HUES48 (cell line): ENCODE data around the gene RPS3A.
"Not testable (repeated sequence)": the region's sequence is repeated elsewhere in the genome, so short reads cannot be mapped to it uniquely, and the experiment has no call there.

ENCODE experiments used
- H3K27ac ChIP-seq: one replicate; pipeline ENCODE4 v1.7.0; 2013; ENCODE audit warnings: low read depth, low read length, inconsistent platforms
- H3K27me3 ChIP-seq: 2 replicates; pipeline ENCODE4 v1.6.1; 2013; ENCODE audit warnings: mild to moderate bottlenecking, low read length; ENCODE audit not compliant: control insufficient read depth, insufficient read depth
- H3K36me3 ChIP-seq: 2 replicates; pipeline ENCODE4 v1.6.1; 2013; ENCODE audit warnings: low read length; ENCODE audit not compliant: control insufficient read depth, insufficient read depth
- H3K4me1 ChIP-seq: 2 replicates; pipeline ENCODE4 v1.6.1; 2013; ENCODE audit warnings: mild to moderate bottlenecking, low read length; ENCODE audit not compliant: control insufficient read depth, insufficient read depth
- H3K4me3 ChIP-seq: 2 replicates; pipeline ENCODE4 v1.5.1; 2013; ENCODE audit warnings: mild to moderate bottlenecking, low read depth, low read length
- H3K9ac ChIP-seq: 2 replicates; pipeline ENCODE4 v1.6.1; 2013; ENCODE audit warnings: mild to moderate bottlenecking, low read depth, low read length, moderate library complexity
- H3K9me3 ChIP-seq: 2 replicates; pipeline ENCODE4 v1.6.1; 2013; ENCODE audit warnings: low read length; ENCODE audit not compliant: control insufficient read depth, insufficient read depth

Gene RPS3A

GRCh38 chr4:151114338-151114737, 14.9 kb downstream of the RPS3A start:
- Histone ChIP-seq H3K27ac (no peak overlapping the region), H3K9me3 (no peaks in the 10 kb centered on the region), H3K4me3 (no peak overlapping the region), H3K9ac (no peak overlapping the region), H3K27me3 (no peaks in the 10 kb centered on the region), H3K4me1 (no peaks in the 10 kb centered on the region), H3K36me3 (peaks cover 22% of the 10 kb centered on the region)

- Histone ChIP-seq H3K4me1 (no peaks in the 10 kb centered on the region), H3K27ac (no peak overlapping the region), H3K9me3 (no peaks in the 10 kb centered on the region), H3K4me3 (no peak overlapping the region), H3K27me3 (no peaks in the 10 kb centered on the region), H3K36me3 (peaks cover 23% of the 10 kb centered on the region), H3K9ac (no peak overlapping the region)
Observed at GRCh38 chr4:151114986-151115385, 15.6 kb downstream of the RPS3A start.

GRCh38 chr4:151117371-151117962, 18.0 kb downstream of the RPS3A start:
- no peak overlapping the region for H3K9ac ChIP-seq

GRCh38 chr4:151129796-151130195, 30.4 kb downstream of the RPS3A start:
- Histone ChIP-seq H3K9ac (no peak overlapping the region), H3K4me1 (no peaks in the 10 kb centered on the region), H3K4me3 (no peak overlapping the region), H3K36me3 (peaks cover 47% of the 10 kb centered on the region), H3K27ac (no peak overlapping the region), H3K27me3 (no peaks in the 10 kb centered on the region), H3K9me3 (no peaks in the 10 kb centered on the region)

More at GRCh38 chr4:151117371-151117962, 18.0 kb downstream of the RPS3A start:
- no peaks in the 10 kb centered on the region for H3K4me1 ChIP-seq
- H3K36me3 ChIP-seq: peaks cover 39% of the 10 kb centered on the region
- H3K9me3 ChIP-seq: no peaks in the 10 kb centered on the region
- no peaks in the 10 kb centered on the region for H3K27me3 ChIP-seq
- no peak overlapping the region for H3K4me3 ChIP-seq
- peak overlapping the region; percentile 51 for H3K27ac ChIP-seq

GRCh38 chr4:151133311-151133710, 33.9 kb downstream of the RPS3A start:
- H3K36me3 ChIP-seq: peaks cover 34% of the 10 kb centered on the region
- H3K9ac ChIP-seq: no peak overlapping the region
- H3K4me3 ChIP-seq: no peak overlapping the region
- H3K27ac ChIP-seq: no peak overlapping the region
- no peaks in the 10 kb centered on the region for H3K4me1 ChIP-seq
- H3K27me3 ChIP-seq: no peaks in the 10 kb centered on the region
- H3K9me3 ChIP-seq: no peaks in the 10 kb centered on the region

- not testable (repeated sequence) for H3K4me3 ChIP-seq, H3K9me3 ChIP-seq, H3K9ac ChIP-seq, H3K27me3 ChIP-seq, H3K4me1 ChIP-seq, H3K27ac ChIP-seq
- H3K36me3 ChIP-seq: peaks cover 33% of the 10 kb centered on the region
Observed at GRCh38 chr4:151136048-151136447, 36.6 kb downstream of the RPS3A start.

GRCh38 chr4:151139814-151140213, 40.4 kb downstream of the RPS3A start:
- no peaks in the 10 kb centered on the region for H3K9me3 ChIP-seq
- H3K4me3 ChIP-seq: no peak overlapping the region
- H3K9ac ChIP-seq: no peak overlapping the region
- peaks cover 47% of the 10 kb centered on the region for H3K36me3 ChIP-seq
- no peaks in the 10 kb centered on the region for H3K27me3 ChIP-seq
- no peak overlapping the region for H3K27ac ChIP-seq
- H3K4me1 ChIP-seq: no peaks in the 10 kb centered on the region

GRCh38 chr4:151142758-151143157, 43.3 kb downstream of the RPS3A start:
- Histone ChIP-seq H3K36me3 (peaks cover 46% of the 10 kb centered on the region), H3K9me3 (no peaks in the 10 kb centered on the region), H3K9ac (no peak overlapping the region), H3K27ac (no peak overlapping the region), H3K4me1 (no peaks in the 10 kb centered on the region), H3K4me3 (no peak overlapping the region), H3K27me3 (no peaks in the 10 kb centered on the region)

- no peaks in the 10 kb centered on the region for H3K27me3 ChIP-seq
- H3K4me3 ChIP-seq: no peak overlapping the region
- H3K4me1 ChIP-seq: no peaks in the 10 kb centered on the region
- peaks cover 49% of the 10 kb centered on the region for H3K36me3 ChIP-seq
- H3K9me3 ChIP-seq: no peaks in the 10 kb centered on the region
- no peak overlapping the region for H3K27ac ChIP-seq
- no peak overlapping the region for H3K9ac ChIP-seq
Observed at GRCh38 chr4:151143162-151143561, 43.7 kb downstream of the RPS3A start.

GRCh38 chr4:151143811-151144210, 44.4 kb downstream of the RPS3A start:
- Histone ChIP-seq H3K27ac (no peak overlapping the region), H3K9ac (no peak overlapping the region), H3K27me3 (no peaks in the 10 kb centered on the region), H3K9me3 (no peaks in the 10 kb centered on the region), H3K36me3 (peaks cover 54% of the 10 kb centered on the region), H3K4me3 (no peak overlapping the region), H3K4me1 (no peaks in the 10 kb centered on the region)

GRCh38 chr4:151144329-151145072, 45.1 kb downstream of the RPS3A start:
- Histone ChIP-seq H3K4me1 (no peaks in the 10 kb centered on the region), H3K36me3 (peaks cover 58% of the 10 kb centered on the region), H3K9me3 (no peaks in the 10 kb centered on the region), H3K27me3 (no peaks in the 10 kb centered on the region), H3K4me3 (no peak overlapping the region), H3K27ac (no peak overlapping the region), H3K9ac (no peak overlapping the region)
